CD4-positive, alpha-beta T cell treated with Interleukin-12 subunit alpha and Interleukin-12 subunit beta, for 1 hour (primary cell): ENCODE measurements around the gene NHERF2.

Source experiments
- DNase-seq: peaks from one replicate; pipeline ENCODE4 v3.0.0-alpha.2; 2020

The NHERF2 gene

GRCh38 chr16:2042171-2042985 lies 15.7 kb downstream of the NHERF2 start:
- DNase-seq: no peak

- no peak for DNase-seq
Observed at GRCh38 chr16:2042986-2043666, 16.4 kb downstream of the NHERF2 start.

GRCh38 chr16:2043667-2044451 lies 17.2 kb downstream of the NHERF2 start:
- DNase-seq: no peak

GRCh38 chr16:2044541-2044940 lies 17.8 kb downstream of the NHERF2 start:
- no peak for DNase-seq

GRCh38 chr16:2045965-2046892 lies 19.5 kb downstream of the NHERF2 start:
- no peak for DNase-seq

GRCh38 chr16:2046893-2047329 lies 20.2 kb downstream of the NHERF2 start:
- DNase-seq: no peak

GRCh38 chr16:2047330-2048115 lies 20.8 kb downstream of the NHERF2 start, which contains the start of the genes NTHL1 and TSC2:
NTHL1 (minus strand) TSS chr16:2047834; CDS start chr16:2047823, 11 bp downstream.
TSC2 (plus strand) TSS chr16:2047985; CDS start chr16:2048616, 631 bp downstream.
- peak; percentile 93 for DNase-seq

GRCh38 chr16:2048116-2048543 lies 21.4 kb downstream of the NHERF2 start:
- no peak for DNase-seq

GRCh38 chr16:2053211-2053610 lies 26.5 kb downstream of the NHERF2 start:
- DNase-seq: no peak

GRCh38 chr16:2053897-2054296 lies 27.2 kb downstream of the NHERF2 start:
- no peak for DNase-seq

- DNase-seq: no peak
Observed at GRCh38 chr16:2054543-2055245, 28.0 kb downstream of the NHERF2 start.

- no peak for DNase-seq
Observed at GRCh38 chr16:2056077-2056476, 29.4 kb downstream of the NHERF2 start.

- no peak for DNase-seq
Observed at GRCh38 chr16:2056681-2057407, 30.1 kb downstream of the NHERF2 start.

GRCh38 chr16:2057438-2057837 lies 30.7 kb downstream of the NHERF2 start:
- DNase-seq: no peak

GRCh38 chr16:2058420-2058819 lies 31.7 kb downstream of the NHERF2 start:
- no peak for DNase-seq

- DNase-seq: no peak
Observed at GRCh38 chr16:2058872-2059271, 32.2 kb downstream of the NHERF2 start.

GRCh38 chr16:2060346-2060745 lies 33.6 kb downstream of the NHERF2 start:
- no peak for DNase-seq

GRCh38 chr16:2061023-2061422 lies 34.3 kb downstream of the NHERF2 start:
- no peak for DNase-seq

GRCh38 chr16:2061526-2061925 lies 34.8 kb downstream of the NHERF2 start:
- DNase-seq: no peak

- DNase-seq: no peak
Observed at GRCh38 chr16:2062801-2063200, 36.1 kb downstream of the NHERF2 start.
